H9 (cell line): ENCODE data around the gene GCHFR. TPM values are rescaled to one million over a fixed set of nuclear protein-coding genes. Genes with fewer than 3 reads are reported as not detected.

Source experiments
- DNase-seq: peaks from one replicate; pipeline ENCODE4 v3.0.0-alpha.2; 2017
- H2AFZ ChIP-seq: one replicate; pipeline ENCODE4 v1.6.1; 2013; ENCODE audit warnings: mild to moderate bottlenecking, low read length, control low read depth, moderate library complexity
- H2AK5ac ChIP-seq: 2 replicates; pipeline ENCODE4 v1.6.1; 2013; ENCODE audit warnings: low read length, control low read depth, mixed read lengths; ENCODE audit not compliant: insufficient read length
- H2BK120ac ChIP-seq: one replicate; pipeline ENCODE4 v1.6.1; 2013; ENCODE audit warnings: low read depth, mild to moderate bottlenecking, low read length, control low read depth, inconsistent platforms; ENCODE audit not compliant: poor library complexity, severe bottlenecking
- H2BK12ac ChIP-seq: 2 replicates; pipeline ENCODE4 v1.6.1; 2013; ENCODE audit warnings: low read length, control low read depth, mixed read lengths, low read depth; ENCODE audit not compliant: insufficient read length
- H2BK15ac ChIP-seq: 2 replicates; pipeline ENCODE4 v1.6.1; 2013; ENCODE audit warnings: low read depth, low read length, control low read depth
- H2BK20ac ChIP-seq: one replicate; pipeline ENCODE4 v1.6.1; 2013; ENCODE audit warnings: low read depth, mild to moderate bottlenecking, low read length, control low read depth, inconsistent platforms; ENCODE audit not compliant: poor library complexity, severe bottlenecking
- H2BK5ac ChIP-seq: 2 replicates; pipeline ENCODE4 v1.6.1; 2013; ENCODE audit warnings: low read length, control low read depth, mixed read lengths; ENCODE audit not compliant: insufficient read length
- H3K14ac ChIP-seq: 2 replicates; pipeline ENCODE4 v1.6.1; 2013; ENCODE audit warnings: low read length, control low read depth; ENCODE audit not compliant: insufficient read depth
- H3K18ac ChIP-seq: 2 replicates; pipeline ENCODE4 v1.6.1; 2013; ENCODE audit warnings: low read depth, mild to moderate bottlenecking, mixed read lengths, low read length, control low read depth; ENCODE audit not compliant: insufficient read length
- H3K23ac ChIP-seq: 2 replicates; pipeline ENCODE4 v1.6.1; 2013; ENCODE audit warnings: low read length, control low read depth, mixed read lengths, low read depth; ENCODE audit not compliant: insufficient read length
- H3K23me2 ChIP-seq: 2 replicates; pipeline ENCODE4 v1.6.1; 2013; ENCODE audit warnings: low read depth, mild to moderate bottlenecking, mixed read lengths, low read length, control low read depth; ENCODE audit not compliant: insufficient read length, poor library complexity, severe bottlenecking
- H3K27ac ChIP-seq: 2 replicates; pipeline ENCODE4 v1.5.1; 2013; ENCODE audit warnings: low read length, control low read depth, mixed read lengths, low read depth; ENCODE audit not compliant: insufficient read length
- H3K27me3 ChIP-seq: 2 replicates; pipeline ENCODE4 v1.6.1; 2013; ENCODE audit warnings: low read length, control low read depth, inconsistent platforms; ENCODE audit not compliant: insufficient read depth
- H3K4ac ChIP-seq: 2 replicates; pipeline ENCODE4 v1.6.1; 2013; ENCODE audit warnings: low read depth, mild to moderate bottlenecking, control low read depth, inconsistent platforms, low read length, moderate library complexity
- H3K4me1 ChIP-seq: 2 replicates; pipeline ENCODE4 v1.6.1; 2013; ENCODE audit warnings: low read length, control low read depth, inconsistent platforms; ENCODE audit not compliant: insufficient read depth
- H3K4me2 ChIP-seq: 2 replicates; pipeline ENCODE4 v1.6.1; 2013; ENCODE audit warnings: low read length, control low read depth, mixed read lengths; ENCODE audit not compliant: insufficient read length, insufficient read depth
- H3K56ac ChIP-seq: 2 replicates; pipeline ENCODE4 v1.6.1; 2013; ENCODE audit warnings: low read depth, mild to moderate bottlenecking, mixed read lengths, low read length, control low read depth; ENCODE audit not compliant: insufficient read length
- H3K79me1 ChIP-seq: 2 replicates; pipeline ENCODE4 v1.6.1; 2013; ENCODE audit warnings: low read depth, mild to moderate bottlenecking, moderate library complexity, low read length, control low read depth, inconsistent platforms; ENCODE audit not compliant: insufficient read depth, poor library complexity, severe bottlenecking
- H3K79me2 ChIP-seq: 2 replicates; pipeline ENCODE4 v1.6.1; 2013; ENCODE audit warnings: low read length, control low read depth, inconsistent platforms; ENCODE audit not compliant: insufficient read depth
- H3K9ac ChIP-seq: 2 replicates; pipeline ENCODE4 v1.6.1; 2013; ENCODE audit warnings: low read length, control low read depth, mixed read lengths; ENCODE audit not compliant: insufficient read length; ENCODE audit errors: extremely low read depth
- H3K9me3 ChIP-seq: one replicate; pipeline ENCODE4 v1.6.1; 2013; ENCODE audit warnings: low read depth, low read length, inconsistent platforms; ENCODE audit not compliant: control insufficient read depth
- H3T11ph ChIP-seq: one replicate; pipeline ENCODE4 v1.6.1; 2013; ENCODE audit warnings: mild to moderate bottlenecking, low read length, control low read depth, inconsistent platforms
- H4K20me1 ChIP-seq: one replicate; pipeline ENCODE4 v1.6.1; 2013; ENCODE audit not compliant: control insufficient read depth, insufficient read length, insufficient read depth
- H4K5ac ChIP-seq: 2 replicates; pipeline ENCODE4 v1.6.1; 2013; ENCODE audit warnings: low read depth, mild to moderate bottlenecking, mixed read lengths, low read length, control low read depth; ENCODE audit not compliant: insufficient read length
- H4K8ac ChIP-seq: replicated peaks from 2 replicates; pipeline ENCODE4 v1.6.1; 2013; ENCODE audit warnings: low read length, control low read depth, mixed read lengths, low read depth; ENCODE audit not compliant: insufficient read length
- H4K91ac ChIP-seq: 2 replicates; pipeline ENCODE4 v1.6.1; 2013; ENCODE audit warnings: low read depth, mild to moderate bottlenecking, moderate library complexity, mixed read lengths, low read length, control low read depth; ENCODE audit not compliant: insufficient read length
- H3K27ac Mint-ChIP-seq, 3 experiments: 2 replicates in 2 of 3; 3 replicates in 1 of 3; pipeline ENCODE4 v1.8.0; 2020 to 2021; ENCODE audit warnings: mixed read lengths in 3 of 3, mild to moderate bottlenecking in 1 of 3, moderate library complexity in 1 of 3
- H3K27me3 Mint-ChIP-seq: 2 replicates; pipeline ENCODE4 v1.8.0; 2021; ENCODE audit warnings: low read depth, mild to moderate bottlenecking, moderate library complexity, mixed read lengths
- H3K36me3 Mint-ChIP-seq, 3 experiments: 2 replicates in 2 of 3; 3 replicates in 1 of 3; pipeline ENCODE4 v1.8.0; 2020 to 2021; ENCODE audit warnings: low read depth in 3 of 3, mixed read lengths in 3 of 3; ENCODE audit not compliant: insufficient read depth in 1 of 3
- H3K4me1 Mint-ChIP-seq, 2 experiments: 2 replicates each; pipeline ENCODE4 v1.8.0; 2020; ENCODE audit warnings: mixed read lengths in 2 of 2
- H3K4me3 Mint-ChIP-seq, 2 experiments: 2 replicates in 1 of 2; 3 replicates in 1 of 2; pipeline ENCODE4 v1.8.0; 2020 to 2021; ENCODE audit warnings: mild to moderate bottlenecking in 2 of 2, mixed read lengths in 2 of 2, moderate library complexity in 1 of 2
- H3K9me3 Mint-ChIP-seq, 2 experiments: 2 replicates in 1 of 2; 3 replicates in 1 of 2; pipeline ENCODE4 v1.8.0; 2020; ENCODE audit warnings: mild to moderate bottlenecking in 2 of 2, mixed read lengths in 2 of 2, moderate library complexity in 1 of 2
- WGBS: extraction: QIAGEN DNeasy Blood & Tissue Kit; methylation state at CpG from one replicate; pipeline ENCODE4 v1.1.7; 2013; ENCODE audit warnings: missing lambda C conversion rate, low lambda C conversion rate, mixed read lengths; ENCODE audit not compliant: insufficient read length; ENCODE audit errors: extremely low coverage; 5-methylcytosine and 5-hydroxymethylcytosine counted together
- total RNA-seq: library from RNA; stranded (reverse); gene quantifications from 2 replicates; pipeline ENCODE4 v1.2.1, GENCODE V29; 2021
- TF ChIP-seq, protein P1 (sequence below): fragments of 200-600 bp; sonication (generic); conservative IDR thresholded peaks from 3 replicates; pipeline ENCODE4 v1.8.0; 2021; ENCODE audit warnings: antibody characterized with exemption, mild to moderate bottlenecking

The GCHFR gene
- total RNA-seq, 1 experiment from 2014 or later, result 37.0 TPM

DNA sequence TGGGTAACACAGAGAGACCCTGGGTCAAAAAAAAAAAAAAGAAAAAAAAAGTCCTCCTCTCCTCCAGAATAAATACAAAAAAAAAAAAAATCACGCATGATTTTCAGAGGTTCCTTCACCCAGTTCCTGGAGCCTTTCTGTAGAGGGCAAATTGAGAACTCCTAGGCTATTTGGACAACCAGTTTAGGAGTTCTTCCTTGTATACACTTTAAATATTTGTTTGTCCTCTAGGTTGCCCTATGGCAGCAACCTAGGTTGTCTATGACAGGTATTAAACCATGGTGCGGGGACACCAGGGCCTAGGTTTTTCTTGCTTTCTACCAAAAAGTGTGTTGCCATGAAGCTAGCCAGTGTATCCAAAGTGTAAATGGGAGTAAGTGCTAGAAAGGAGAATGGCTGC, 39.2 kb downstream of the GCHFR start:
- Histone ChIP-seq H4K20me1 (no peaks in the 10 kb centered on the region), H3K27me3 (no peaks in the 10 kb centered on the region), H2BK15ac (no peak overlapping the region), H2BK5ac (no peak overlapping the region), H3K4ac (no peak overlapping the region), H3K27ac (no peak overlapping the region), H3K56ac (no peak overlapping the region), H2BK120ac (no peak overlapping the region), H3T11ph (no peak overlapping the region), H4K91ac (no peak overlapping the region), H2AFZ (no peak overlapping the region), H3K4me1 (peaks cover 15% of the 10 kb centered on the region), H3K9ac (no peak overlapping the region), H3K79me2 (no peaks in the 10 kb centered on the region), H3K79me1 (no peaks in the 10 kb centered on the region), H2AK5ac (no peak overlapping the region), H3K14ac (no peak overlapping the region), H4K5ac (no peak overlapping the region), H2BK20ac (no peak overlapping the region), H3K23ac (no peak overlapping the region), H3K9me3 (no peaks in the 10 kb centered on the region), H2BK12ac (no peak overlapping the region), H4K8ac (no peak overlapping the region), H3K4me2 (no peak overlapping the region), H3K18ac (no peak overlapping the region), H3K23me2 (peaks cover 4% of the 10 kb centered on the region)
- Mint-ChIP-seq H3K4me3 (no peak overlapping the region), H3K9me3 (no peaks in the 10 kb centered on the region), H3K4me1 (peaks cover 28 to 32% of the 10 kb centered on the region in 2 experiments), H3K27ac (no peak overlapping the region), H3K27me3 (no peaks in the 10 kb centered on the region), H3K36me3 (peaks cover 4 to 10% (median 10%) of the 10 kb centered on the region in 3 experiments; a peak in 6 of 7 replicates)
- DNase-seq, result no peak
- no CpG with 5 or more reads among the region's 2 CpGs for WGBS
- TF ChIP-seq, protein P1, sequence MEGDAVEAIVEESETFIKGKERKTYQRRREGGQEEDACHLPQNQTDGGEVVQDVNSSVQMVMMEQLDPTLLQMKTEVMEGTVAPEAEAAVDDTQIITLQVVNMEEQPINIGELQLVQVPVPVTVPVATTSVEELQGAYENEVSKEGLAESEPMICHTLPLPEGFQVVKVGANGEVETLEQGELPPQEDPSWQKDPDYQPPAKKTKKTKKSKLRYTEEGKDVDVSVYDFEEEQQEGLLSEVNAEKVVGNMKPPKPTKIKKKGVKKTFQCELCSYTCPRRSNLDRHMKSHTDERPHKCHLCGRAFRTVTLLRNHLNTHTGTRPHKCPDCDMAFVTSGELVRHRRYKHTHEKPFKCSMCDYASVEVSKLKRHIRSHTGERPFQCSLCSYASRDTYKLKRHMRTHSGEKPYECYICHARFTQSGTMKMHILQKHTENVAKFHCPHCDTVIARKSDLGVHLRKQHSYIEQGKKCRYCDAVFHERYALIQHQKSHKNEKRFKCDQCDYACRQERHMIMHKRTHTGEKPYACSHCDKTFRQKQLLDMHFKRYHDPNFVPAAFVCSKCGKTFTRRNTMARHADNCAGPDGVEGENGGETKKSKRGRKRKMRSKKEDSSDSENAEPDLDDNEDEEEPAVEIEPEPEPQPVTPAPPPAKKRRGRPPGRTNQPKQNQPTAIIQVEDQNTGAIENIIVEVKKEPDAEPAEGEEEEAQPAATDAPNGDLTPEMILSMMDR, result no peak
